Astrocyte (in vitro differentiated cells and primary cell): ENCODE results near the gene BZW1. TPM values are rescaled to one million over a fixed set of nuclear protein-coding genes. Genes with fewer than 3 reads are reported as not detected.

Experiments used
- DNase-seq: peaks from one replicate; pipeline ENCODE4 v3.0.0-alpha.2; 2010; ENCODE audit warnings: low read depth
- FAIRE-seq: peaks from 2 replicates; lab custom pipeline; 2011; peaks lifted over from hg19 to GRCh38; lab: Jason Lieb, UNC
- H2AFZ ChIP-seq: 2 replicates; pipeline ENCODE4 v1.6.0; 2012; ENCODE audit warnings: low read depth, low read length, inconsistent platforms
- H3K27ac ChIP-seq: 2 replicates; pipeline ENCODE4 v1.5.1; 2011; ENCODE audit warnings: low read depth, low read length, inconsistent platforms
- H3K27me3 ChIP-seq: 2 replicates; pipeline ENCODE4 v1.6.0; 2011; ENCODE audit warnings: low read length, inconsistent platforms; ENCODE audit not compliant: insufficient read depth
- H3K36me3 ChIP-seq: 2 replicates; pipeline ENCODE4 v1.5.1; 2011; ENCODE audit warnings: low read length, inconsistent platforms; ENCODE audit not compliant: insufficient read depth
- H3K4me1 ChIP-seq: 2 replicates; pipeline ENCODE4 v1.5.1; 2011; ENCODE audit warnings: low read length, inconsistent platforms; ENCODE audit not compliant: insufficient read depth
- H3K4me2 ChIP-seq: 2 replicates; pipeline ENCODE4 v1.6.0; 2012; ENCODE audit warnings: low read length, inconsistent platforms
- H3K4me3 ChIP-seq: 2 replicates; pipeline ENCODE4 v1.5.1; 2011; ENCODE audit warnings: low read depth, mild to moderate bottlenecking, low read length, inconsistent platforms; ENCODE audit not compliant: insufficient read depth
- H3K79me2 ChIP-seq: 2 replicates; pipeline ENCODE4 v1.6.0; 2012; ENCODE audit warnings: mild to moderate bottlenecking, low read length, inconsistent platforms; ENCODE audit not compliant: insufficient read depth
- H3K9ac ChIP-seq: 2 replicates; pipeline ENCODE4 v1.6.0; 2012; ENCODE audit warnings: mild to moderate bottlenecking, low read length, inconsistent platforms
- H3K9me3 ChIP-seq: 2 replicates; pipeline ENCODE4 v1.5.1; 2012; ENCODE audit warnings: low read depth, mild to moderate bottlenecking, low read length, inconsistent platforms; ENCODE audit not compliant: insufficient read depth
- H4K20me1 ChIP-seq: 2 replicates; pipeline ENCODE4 v1.6.0; 2012; ENCODE audit warnings: low read length, inconsistent platforms; ENCODE audit not compliant: insufficient read depth
- H3K27ac Mint-ChIP-seq: one replicate; pipeline ENCODE4 v1.8.0; 2021; ENCODE audit warnings: mild to moderate bottlenecking, mixed read lengths; ENCODE audit not compliant: unreplicated experiment
- H3K27me3 Mint-ChIP-seq: one replicate; pipeline ENCODE4 v1.8.0; 2021; ENCODE audit warnings: low read depth, mixed read lengths; ENCODE audit not compliant: unreplicated experiment
- H3K36me3 Mint-ChIP-seq: one replicate; pipeline ENCODE4 v1.8.0; 2021; ENCODE audit warnings: low read depth, mixed read lengths; ENCODE audit not compliant: unreplicated experiment
- H3K4me1 Mint-ChIP-seq: one replicate; pipeline ENCODE4 v1.8.0; 2021; ENCODE audit warnings: low read depth, mixed read lengths; ENCODE audit not compliant: unreplicated experiment
- H3K4me3 Mint-ChIP-seq: one replicate; pipeline ENCODE4 v1.8.0; 2021; ENCODE audit warnings: mild to moderate bottlenecking, moderate library complexity, mixed read lengths; ENCODE audit not compliant: unreplicated experiment
- H3K9me3 Mint-ChIP-seq: one replicate; pipeline ENCODE4 v1.8.0; 2021; ENCODE audit warnings: mild to moderate bottlenecking, mixed read lengths; ENCODE audit not compliant: unreplicated experiment
- CTCF ChIP-seq: IDR thresholded peaks from 2 replicates; pipeline ENCODE4 v1.5.1; 2011; ENCODE audit warnings: low read depth, mild to moderate bottlenecking, inconsistent platforms, low read length, moderate library complexity; ENCODE audit not compliant: insufficient read depth
- EZH2 ChIP-seq: IDR thresholded peaks from 2 replicates; pipeline ENCODE4 v1.6.1; 2012; ENCODE audit warnings: mild to moderate bottlenecking, low read length, inconsistent platforms; ENCODE audit not compliant: insufficient read depth
- total RNA-seq: library from RNA; stranded (reverse); gene quantifications from 2 replicates; pipeline ENCODE4 v1.2.1, GENCODE V29; 2021

BZW1 gene
- total RNA-seq, 1 donor from 2014 or later: 322 TPM

GRCh38 chr2:200861617-200862155 is 50.0 kb downstream of the BZW1 start:
- Mint-ChIP-seq H3K36me3 (peaks cover 27% of the 10 kb centered on the region), H3K4me3 (peak overlapping the region; percentile 98), H3K27me3 (no peaks in the 10 kb centered on the region), H3K9me3 (no peaks in the 10 kb centered on the region), H3K4me1 (peaks cover 16% of the 10 kb centered on the region), H3K27ac (peak overlapping the region; percentile 22)
- Histone ChIP-seq H2AFZ (no peak overlapping the region), H3K27me3 (no peaks in the 10 kb centered on the region), H3K4me2 (peak overlapping the region; percentile 87), H3K79me2 (peaks cover 81% of the 10 kb centered on the region), H3K36me3 (peaks cover 47% of the 10 kb centered on the region), H3K9me3 (no peaks in the 10 kb centered on the region), H3K4me1 (peaks cover 30% of the 10 kb centered on the region), H4K20me1 (peaks cover 74% of the 10 kb centered on the region), H3K4me3 (peak overlapping the region; percentile 100), H3K9ac (peak overlapping the region; percentile 100), H3K27ac (no peak overlapping the region)
- FAIRE-seq (no peak), DNase-seq (no peak)
- TF ChIP-seq EZH2 (no peak), CTCF (no peak)

- Histone ChIP-seq H3K27me3 (no peaks in the 10 kb centered on the region), H3K79me2 (peaks cover 72% of the 10 kb centered on the region), H3K4me3 (peak overlapping the region; percentile 100), H3K27ac (peak overlapping the region; percentile 99), H3K9me3 (no peaks in the 10 kb centered on the region), H4K20me1 (peaks cover 65% of the 10 kb centered on the region), H3K4me1 (peaks cover 37% of the 10 kb centered on the region), H2AFZ (no peak overlapping the region), H3K9ac (peak overlapping the region; percentile 100), H3K4me2 (peak overlapping the region; percentile 87), H3K36me3 (peaks cover 38% of the 10 kb centered on the region)
- peak; percentile 82 for DNase-seq
- Mint-ChIP-seq H3K4me1 (peaks cover 16% of the 10 kb centered on the region), H3K27ac (peak overlapping the region; percentile 99), H3K9me3 (no peaks in the 10 kb centered on the region), H3K27me3 (no peaks in the 10 kb centered on the region), H3K36me3 (peaks cover 20% of the 10 kb centered on the region), H3K4me3 (peak overlapping the region; percentile 98)
- TF ChIP-seq EZH2 (no peak), CTCF (no peak)
- FAIRE-seq: no peak
Measured at GRCh38 chr2:200862532-200863000, 50.9 kb downstream of the BZW1 start.

- H3K27me3 ChIP-seq: no peaks in the 10 kb centered on the region
- peak overlapping the region; percentile 87 for H3K4me2 ChIP-seq
- H3K27me3 Mint-ChIP-seq: no peaks in the 10 kb centered on the region
- peak overlapping the region; percentile 100 for H3K4me3 ChIP-seq
- peak overlapping the region; percentile 98 for H3K4me3 Mint-ChIP-seq
- peaks cover 60% of the 10 kb centered on the region for H3K79me2 ChIP-seq
- peaks cover 29% of the 10 kb centered on the region for H3K36me3 ChIP-seq
- H3K36me3 Mint-ChIP-seq: peaks cover 12% of the 10 kb centered on the region
- peak overlapping the region; percentile 83 for H2AFZ ChIP-seq
- no peaks in the 10 kb centered on the region for H3K9me3 ChIP-seq
- peak overlapping the region; percentile 99 for H3K27ac Mint-ChIP-seq
- H3K4me1 ChIP-seq: peaks cover 37% of the 10 kb centered on the region
- peak overlapping the region; percentile 100 for H3K9ac ChIP-seq
- H4K20me1 ChIP-seq: peaks cover 53% of the 10 kb centered on the region
- H3K4me1 Mint-ChIP-seq: peaks cover 16% of the 10 kb centered on the region
- peak overlapping the region; percentile 99 for H3K27ac ChIP-seq
- peak; percentile 14 for DNase-seq
- H3K9me3 Mint-ChIP-seq: no peaks in the 10 kb centered on the region
- FAIRE-seq: no peak
- no peak for TF ChIP-seq CTCF
- no peak for TF ChIP-seq EZH2
Measured at GRCh38 chr2:200863782-200864175, 52.1 kb downstream of the BZW1 start.
